Uterus (tissue), 2 donors: ENCODE measurements around the gene MARCO.

Experiments used
- POLR2A ChIP-seq, 2 donors: fragments of 450-650 bp; IDR thresholded peaks; one replicate each; pipeline ENCODE4 v1.6.1; 2016; ENCODE audit warnings: antibody characterized with exemption in 2 of 2, mild to moderate bottlenecking in 1 of 2, moderate library complexity in 1 of 2
- TF ChIP-seq, protein P1 (sequence below), 4 experiments: fragments of 200-600 bp in 2 of 4; fragments of 450-650 bp in 2 of 4; sonication (generic) in 2 of 4; IDR thresholded peaks; one replicate each; pipeline ENCODE4 v1.5.1; 2016 to 2019; ENCODE audit warnings: antibody characterized with exemption in 4 of 4, mild to moderate bottlenecking in 2 of 4, moderate library complexity in 1 of 4

GRCh38 chr2:118992740-118993391 is 50.9 kb downstream of the MARCO start:
- TF ChIP-seq, protein P1, sequence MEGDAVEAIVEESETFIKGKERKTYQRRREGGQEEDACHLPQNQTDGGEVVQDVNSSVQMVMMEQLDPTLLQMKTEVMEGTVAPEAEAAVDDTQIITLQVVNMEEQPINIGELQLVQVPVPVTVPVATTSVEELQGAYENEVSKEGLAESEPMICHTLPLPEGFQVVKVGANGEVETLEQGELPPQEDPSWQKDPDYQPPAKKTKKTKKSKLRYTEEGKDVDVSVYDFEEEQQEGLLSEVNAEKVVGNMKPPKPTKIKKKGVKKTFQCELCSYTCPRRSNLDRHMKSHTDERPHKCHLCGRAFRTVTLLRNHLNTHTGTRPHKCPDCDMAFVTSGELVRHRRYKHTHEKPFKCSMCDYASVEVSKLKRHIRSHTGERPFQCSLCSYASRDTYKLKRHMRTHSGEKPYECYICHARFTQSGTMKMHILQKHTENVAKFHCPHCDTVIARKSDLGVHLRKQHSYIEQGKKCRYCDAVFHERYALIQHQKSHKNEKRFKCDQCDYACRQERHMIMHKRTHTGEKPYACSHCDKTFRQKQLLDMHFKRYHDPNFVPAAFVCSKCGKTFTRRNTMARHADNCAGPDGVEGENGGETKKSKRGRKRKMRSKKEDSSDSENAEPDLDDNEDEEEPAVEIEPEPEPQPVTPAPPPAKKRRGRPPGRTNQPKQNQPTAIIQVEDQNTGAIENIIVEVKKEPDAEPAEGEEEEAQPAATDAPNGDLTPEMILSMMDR (IDR thresholded peaks at IDR 0.05) = no peak
- no peak for TF ChIP-seq POLR2A (IDR thresholded peaks at IDR 0.05)
